Measurements from ENCODE around the gene SND1. TPM values are rescaled to one million over a fixed set of nuclear protein-coding genes. Genes with fewer than 3 reads are reported as not detected.

Gene SND1
- total RNA-seq, 1 experiment from 2014 or later: 106 TPM

DNA sequence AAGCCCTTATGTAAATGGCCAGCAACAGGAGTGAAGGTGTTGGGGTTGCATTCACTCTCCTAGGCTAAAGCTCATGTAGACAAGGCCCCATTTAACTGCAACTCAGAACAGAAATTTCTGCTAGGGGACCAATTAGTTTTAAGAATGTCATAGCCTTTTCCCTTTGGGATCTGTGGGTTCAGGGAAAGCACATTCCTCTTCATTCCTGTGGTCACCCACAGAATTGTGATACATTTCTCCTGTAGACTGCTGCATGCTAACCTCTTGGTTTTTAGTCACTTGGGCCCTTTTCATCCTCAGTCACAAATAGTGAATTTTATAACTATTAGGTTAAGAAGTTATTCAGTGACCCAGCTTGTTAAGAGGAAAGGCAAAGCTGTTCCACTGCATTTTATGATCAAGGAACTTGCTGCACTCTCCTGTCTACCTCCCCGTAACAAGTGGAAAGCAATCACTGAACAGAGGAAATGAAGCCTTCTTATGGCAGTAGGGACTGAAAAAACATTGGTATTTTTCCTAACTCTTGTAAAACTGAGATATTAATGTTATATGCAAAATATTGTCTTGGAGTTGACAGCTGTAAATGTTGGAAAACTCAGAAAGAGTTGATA, 124.9 kb downstream of the SND1 start:
- in situ Hi-C loops (cut with HindIII; ENCODE audit: low pct_unique_long_range_greater_than_20kb, low sequenced_read_pairs): no loop called here
- DNase-seq (ENCODE audit: low read depth): peak; percentile 10

DNA sequence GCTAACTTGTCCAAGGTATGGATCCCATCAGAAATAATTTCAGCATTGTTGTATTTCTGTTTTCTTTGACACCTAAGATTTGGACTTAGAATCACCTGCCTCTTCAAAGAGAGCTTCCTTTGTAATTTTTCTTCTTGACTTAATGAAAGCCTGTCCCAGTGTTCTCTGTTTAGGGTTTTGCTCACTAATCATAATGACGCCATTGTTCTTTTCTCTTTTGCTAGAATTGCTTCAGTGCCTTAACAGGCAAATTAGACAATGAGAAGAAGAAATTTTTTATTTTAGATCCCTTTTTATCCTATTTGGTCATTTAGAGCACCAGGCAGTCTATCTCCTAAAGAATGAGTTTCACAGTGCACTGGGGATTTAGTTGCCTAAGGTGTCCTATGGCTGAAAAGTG, 128.5 kb downstream of the SND1 start:
- in situ Hi-C loops (cut with HindIII; ENCODE audit: low pct_unique_long_range_greater_than_20kb, low sequenced_read_pairs): no loop called here
- DNase-seq (ENCODE audit: low read depth): no peak

DNA sequence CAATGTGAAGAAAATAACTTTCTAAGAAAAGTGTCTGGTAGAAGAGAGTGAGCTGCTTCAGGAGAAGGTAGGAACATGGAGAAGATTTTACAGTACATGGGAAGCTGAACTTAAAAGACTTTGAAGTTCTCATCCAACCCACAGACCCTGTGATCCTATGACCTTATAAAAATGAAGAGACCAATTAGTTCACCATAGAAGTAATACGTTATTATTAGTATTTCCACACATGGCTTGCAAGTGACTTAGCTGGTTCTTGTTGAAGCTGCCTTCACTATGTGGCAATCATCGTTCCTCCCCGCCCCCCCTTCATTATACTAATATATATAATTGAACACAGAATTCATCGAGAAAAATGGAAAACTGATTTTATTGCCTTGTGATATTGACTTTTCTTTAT, 129.1 kb downstream of the SND1 start:
- no peak for DNase-seq (ENCODE audit: low read depth)
- in situ Hi-C loops (cut with HindIII; ENCODE audit: low pct_unique_long_range_greater_than_20kb, low sequenced_read_pairs): no loop called here

DNA sequence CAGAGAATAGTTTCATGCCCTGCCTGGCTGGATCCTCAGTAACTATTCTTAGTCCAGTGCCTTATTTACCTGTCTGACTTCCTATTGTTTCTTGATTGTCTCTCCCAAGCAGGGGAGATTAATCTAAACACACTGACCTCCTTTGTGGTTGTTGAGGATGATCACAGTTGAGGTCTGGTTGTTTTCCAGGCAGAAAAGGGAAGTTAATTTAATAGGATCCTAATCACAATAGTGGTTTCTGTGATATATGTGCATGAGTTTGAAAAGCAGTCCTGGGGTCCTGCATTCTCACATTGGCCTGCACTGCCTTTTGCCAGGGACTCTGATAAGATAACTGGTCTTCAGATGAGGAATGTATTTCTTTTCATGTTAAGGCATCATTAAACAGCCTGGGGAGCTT, 130.1 kb downstream of the SND1 start:
- in situ Hi-C loops (cut with HindIII; ENCODE audit: low pct_unique_long_range_greater_than_20kb, low sequenced_read_pairs): no loop called here
- no peak for DNase-seq (ENCODE audit: low read depth)

DNA sequence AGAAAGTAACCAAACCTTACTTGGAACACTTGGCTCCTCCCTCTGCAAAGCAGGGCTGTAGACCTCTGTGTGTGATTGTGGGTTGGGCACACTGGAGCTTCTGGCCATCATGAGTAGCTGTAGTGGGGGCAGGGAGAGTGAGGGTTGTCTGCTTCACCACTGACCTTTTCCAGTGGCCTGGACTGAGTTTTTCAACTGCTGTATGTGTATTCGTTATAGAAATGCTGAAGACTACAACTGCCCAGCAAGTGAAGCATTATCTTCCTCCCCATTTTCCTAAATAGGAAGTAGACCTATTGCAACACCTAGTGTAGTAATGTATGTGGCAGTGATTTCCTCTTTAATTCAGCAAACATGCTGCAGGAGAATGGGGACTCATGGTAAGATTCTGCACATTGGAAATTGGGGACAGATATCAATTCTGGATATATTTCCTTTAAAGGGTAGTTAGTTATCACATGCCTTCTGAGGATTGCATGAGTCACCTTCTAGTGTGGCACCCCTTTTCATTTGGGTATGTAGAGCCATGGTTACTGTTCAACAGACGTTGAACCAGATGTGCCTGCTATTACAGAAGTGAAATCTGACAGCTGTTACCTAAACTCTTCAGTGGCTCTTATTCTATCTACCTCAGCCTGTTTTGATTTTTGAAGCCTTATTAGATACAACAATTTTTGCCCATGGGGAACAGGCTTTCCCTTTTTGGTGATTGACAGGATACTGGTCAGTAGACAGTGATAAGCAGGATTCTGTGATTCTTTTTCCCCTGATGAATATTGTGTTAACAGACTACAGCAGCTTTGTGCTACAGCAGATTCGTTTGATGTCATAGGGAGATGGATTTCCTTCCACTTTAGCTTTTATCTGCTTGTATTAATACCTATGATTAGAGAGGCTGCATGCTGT, 130.9 kb downstream of the SND1 start:
- in situ Hi-C loops (cut with HindIII; ENCODE audit: low pct_unique_long_range_greater_than_20kb, low sequenced_read_pairs): no loop called here
- no peak for DNase-seq (ENCODE audit: low read depth)

DNA sequence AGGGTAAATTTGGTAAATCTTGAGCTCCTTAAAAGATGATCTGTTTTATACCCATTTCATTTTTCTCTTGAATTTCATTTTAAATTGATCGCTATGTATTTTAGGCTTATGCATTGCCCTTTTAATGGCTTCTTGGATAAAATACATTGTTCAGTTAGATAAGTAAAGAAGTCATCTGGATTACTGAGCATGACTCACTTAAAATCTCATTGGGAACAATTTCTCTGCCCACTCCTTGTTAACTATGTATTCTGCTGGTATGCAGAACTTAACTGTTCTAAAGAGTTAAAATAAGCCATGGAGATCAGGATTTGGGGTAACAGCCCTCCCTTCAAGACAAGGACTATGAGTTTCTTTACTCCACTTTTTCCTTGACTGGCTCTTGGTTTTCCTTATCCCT, 134.2 kb downstream of the SND1 start:
- no peak for DNase-seq (ENCODE audit: low read depth)
- in situ Hi-C loops (cut with HindIII; ENCODE audit: low pct_unique_long_range_greater_than_20kb, low sequenced_read_pairs): no loop called here

DNA sequence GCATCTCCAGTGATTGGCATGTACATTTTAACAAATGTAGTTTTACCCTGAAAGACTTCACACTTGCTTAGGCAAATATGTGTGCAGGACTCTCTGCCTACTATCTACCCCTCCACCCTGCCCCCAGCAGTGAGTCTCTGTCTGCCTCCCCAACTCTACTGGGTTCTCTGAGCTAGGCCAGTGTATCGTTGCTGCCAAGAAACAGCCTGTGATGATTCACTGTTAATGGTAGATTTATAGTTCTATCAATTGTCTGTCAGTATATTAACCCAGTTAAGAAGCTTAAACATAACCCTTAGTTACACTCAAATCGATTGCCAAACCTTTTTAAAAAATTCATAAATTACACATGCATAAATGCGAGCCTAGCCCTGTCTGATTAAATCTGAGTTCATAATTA, 137.0 kb downstream of the SND1 start:
- in situ Hi-C loops (cut with HindIII; ENCODE audit: low pct_unique_long_range_greater_than_20kb, low sequenced_read_pairs): no loop called here
- DNase-seq (ENCODE audit: low read depth): no peak

DNA sequence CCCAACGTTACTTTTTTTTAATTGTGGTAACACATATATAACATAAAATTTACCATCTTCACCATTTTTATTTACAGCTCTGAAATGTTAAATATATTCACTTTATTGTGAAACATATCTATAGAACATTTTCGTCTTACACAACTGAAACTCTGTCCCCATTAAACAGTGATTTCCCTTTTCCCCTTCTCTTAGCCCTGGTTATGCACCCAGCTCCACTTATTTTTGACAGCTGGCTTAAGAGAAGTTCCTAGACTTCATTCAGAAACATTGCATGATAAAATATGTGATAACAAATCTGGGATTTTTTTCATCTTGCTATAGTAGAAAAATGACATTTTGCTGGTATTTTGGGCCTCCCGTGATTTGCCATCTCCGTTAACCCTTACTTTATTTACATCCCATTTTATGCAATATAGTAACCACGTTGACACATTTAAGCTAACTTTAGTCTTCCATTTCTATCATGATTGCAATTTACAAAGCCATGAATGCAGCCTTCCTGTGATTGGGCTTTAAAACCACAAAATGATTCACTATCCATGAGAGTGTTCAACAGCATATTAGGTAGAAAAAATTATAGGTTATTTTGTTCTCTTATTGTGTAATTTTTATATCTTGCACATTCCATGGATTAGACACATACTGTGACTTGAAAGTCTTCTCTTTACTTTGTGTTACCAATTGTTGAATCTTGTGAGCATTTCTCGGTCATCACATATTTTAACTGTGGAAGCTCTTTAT, 139.6 kb downstream of the SND1 start:
- no peak for DNase-seq (ENCODE audit: low read depth)
- in situ Hi-C loops (cut with HindIII; ENCODE audit: low pct_unique_long_range_greater_than_20kb, low sequenced_read_pairs): no loop called here

DNA sequence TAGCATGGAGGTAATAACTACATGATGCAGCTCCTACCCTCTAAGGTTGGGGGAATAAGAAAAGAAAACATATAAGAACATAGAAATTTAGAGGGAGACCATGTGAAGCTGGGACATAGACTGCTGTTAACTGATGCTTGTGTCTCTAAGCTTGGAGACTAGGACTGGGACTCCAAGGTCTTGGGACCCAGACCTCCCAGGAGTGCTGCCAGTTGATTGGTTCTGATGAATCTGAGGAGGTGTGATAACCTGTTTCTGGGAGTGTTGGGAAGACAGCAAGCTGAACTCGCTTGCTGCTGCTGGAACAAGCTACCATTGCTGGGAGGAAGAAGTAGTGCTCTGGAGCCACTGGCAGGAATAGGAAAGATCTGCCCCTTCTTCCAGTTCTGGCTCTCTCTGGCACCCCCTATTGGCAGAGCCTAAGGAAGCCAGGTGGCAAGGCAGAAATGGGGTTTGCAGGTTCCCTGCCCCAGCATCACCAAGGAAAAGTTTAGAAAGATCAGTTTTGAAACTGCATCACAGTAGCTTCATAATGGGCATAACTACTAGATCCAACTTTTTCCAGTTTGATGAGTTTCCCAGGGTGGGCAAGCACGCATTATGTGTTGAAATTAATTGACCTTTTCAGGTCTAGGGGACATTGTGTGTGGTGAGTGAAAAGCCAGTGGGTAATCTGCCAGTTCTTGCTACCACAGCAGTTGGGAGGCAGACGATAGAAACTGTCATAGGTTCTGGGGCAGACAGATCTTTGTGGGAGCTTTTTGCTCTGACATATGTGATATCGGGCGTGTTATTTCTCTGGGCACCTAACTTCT, 140.7 kb downstream of the SND1 start:
- DNase-seq (ENCODE audit: low read depth): no peak
- in situ Hi-C loops (cut with HindIII; ENCODE audit: low pct_unique_long_range_greater_than_20kb, low sequenced_read_pairs): no loop called here

DNA sequence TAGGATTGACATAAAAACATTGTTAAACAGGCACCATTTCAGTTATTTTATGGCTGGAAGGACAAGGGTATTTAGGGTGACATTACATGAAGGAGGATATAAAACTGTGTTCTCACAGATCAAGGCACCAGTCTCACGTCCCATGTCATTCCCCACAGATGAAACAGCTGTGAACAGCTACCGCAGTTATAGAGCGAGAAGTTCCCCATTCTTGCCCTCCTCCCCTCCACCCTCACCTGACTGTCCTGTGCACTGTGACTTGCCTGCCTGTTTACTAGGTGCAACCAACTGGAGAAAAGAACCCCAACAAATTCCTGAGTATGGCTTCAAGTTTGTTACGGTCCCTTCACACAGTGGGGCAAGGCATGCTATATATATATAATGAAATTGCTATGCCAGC, 141.6 kb downstream of the SND1 start:
- in situ Hi-C loops (cut with HindIII; ENCODE audit: low pct_unique_long_range_greater_than_20kb, low sequenced_read_pairs): no loop called here

DNA sequence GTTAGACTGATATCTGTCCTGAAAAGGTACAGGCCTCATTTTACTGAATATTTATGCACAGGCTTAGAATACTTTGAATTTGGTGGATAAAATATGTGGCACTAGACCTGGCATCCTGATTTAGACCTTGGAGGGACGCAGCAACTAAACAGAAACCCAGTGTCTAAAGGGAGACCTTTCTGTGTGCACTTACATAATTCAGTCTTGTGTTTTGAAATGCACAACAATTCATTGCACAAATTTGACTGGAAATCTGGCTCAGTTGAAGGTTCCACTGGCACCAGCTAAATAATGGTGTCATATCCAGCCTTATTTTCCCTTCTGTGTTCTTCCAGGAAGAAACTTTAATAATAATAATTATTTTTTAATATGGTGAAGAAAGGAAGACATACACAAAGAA, 142.1 kb downstream of the SND1 start:
- no peak for DNase-seq (ENCODE audit: low read depth)

More for the DNA sequence above, 141.6 kb downstream of the SND1 start:
- no peak for DNase-seq (ENCODE audit: low read depth)

DNA sequence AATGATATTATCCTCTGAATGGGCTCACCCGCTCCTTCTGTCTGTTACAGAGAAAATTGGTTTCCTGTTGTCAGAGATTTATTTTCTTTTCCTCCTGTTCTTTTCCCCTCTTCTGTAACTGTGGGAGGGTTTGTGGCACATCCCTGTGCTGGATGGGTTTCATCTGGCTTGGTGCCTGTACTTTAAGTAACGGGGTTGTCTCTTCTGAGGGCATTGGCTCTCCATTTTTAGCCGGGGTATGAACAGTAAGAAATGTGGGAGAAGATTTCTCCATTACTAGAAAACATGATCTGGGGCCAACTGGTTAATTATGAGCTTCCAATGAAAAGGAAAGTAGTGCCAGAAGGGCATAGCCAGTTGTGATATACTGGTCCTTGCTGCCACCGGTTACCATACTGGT, 142.6 kb downstream of the SND1 start:
- in situ Hi-C loops (cut with HindIII; ENCODE audit: low pct_unique_long_range_greater_than_20kb, low sequenced_read_pairs): no loop called here
- no peak for DNase-seq (ENCODE audit: low read depth)

More for the DNA sequence above, 142.1 kb downstream of the SND1 start:
- in situ Hi-C loops (cut with HindIII; ENCODE audit: low pct_unique_long_range_greater_than_20kb, low sequenced_read_pairs): no loop called here

DNA sequence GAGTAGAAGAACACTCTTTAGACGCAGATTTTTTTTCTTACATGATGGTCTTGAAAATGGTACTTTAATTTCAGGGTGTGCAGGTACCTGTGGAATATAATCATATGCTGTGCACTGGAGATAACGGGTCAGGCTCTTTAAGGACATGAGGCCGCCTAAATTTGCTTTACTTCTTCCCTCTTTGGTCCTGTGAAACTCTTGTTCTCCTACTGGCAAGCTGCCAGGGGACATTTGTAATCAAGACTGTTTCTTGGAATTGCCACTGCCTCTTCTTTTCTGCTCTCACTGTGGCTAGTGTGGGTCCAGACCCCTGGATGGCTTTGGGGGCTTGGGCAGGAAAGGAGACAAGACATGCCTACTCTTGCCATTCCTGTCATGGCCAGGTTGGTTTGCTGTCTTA, 146.0 kb downstream of the SND1 start:
- no peak for DNase-seq (ENCODE audit: low read depth)
- in situ Hi-C loops (cut with HindIII; ENCODE audit: low pct_unique_long_range_greater_than_20kb, low sequenced_read_pairs): no loop called here

DNA sequence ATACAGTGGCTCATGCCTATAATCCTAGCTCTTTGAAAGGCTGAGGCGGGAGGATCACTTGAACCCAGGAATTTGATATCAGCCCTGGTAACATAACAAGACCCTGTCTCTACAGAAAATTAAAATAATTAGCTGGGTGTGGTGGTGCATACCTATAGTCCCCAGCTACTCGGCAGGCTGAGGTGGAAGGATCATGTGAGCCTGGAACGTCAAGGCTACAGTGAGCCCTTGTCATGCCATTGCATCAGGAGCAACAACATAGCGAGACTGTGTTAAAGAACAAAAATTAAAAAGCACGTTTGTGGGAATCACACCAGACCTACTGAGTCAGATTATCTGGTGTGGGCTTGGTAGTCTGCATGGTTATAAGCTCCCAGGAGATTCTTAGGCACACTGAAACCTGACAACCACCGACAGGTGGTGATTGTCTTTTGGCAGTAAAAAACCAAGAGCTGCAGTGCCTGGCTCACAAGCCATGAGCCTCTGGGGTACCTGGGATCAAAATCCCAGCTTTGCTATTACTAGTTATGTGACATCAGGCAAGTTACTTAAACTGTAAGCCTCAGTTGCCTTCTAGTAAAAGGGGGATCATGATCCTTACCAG, 146.9 kb downstream of the SND1 start:
- in situ Hi-C loops (cut with HindIII; ENCODE audit: low pct_unique_long_range_greater_than_20kb, low sequenced_read_pairs): no loop called here
- DNase-seq (ENCODE audit: low read depth): no peak

DNA sequence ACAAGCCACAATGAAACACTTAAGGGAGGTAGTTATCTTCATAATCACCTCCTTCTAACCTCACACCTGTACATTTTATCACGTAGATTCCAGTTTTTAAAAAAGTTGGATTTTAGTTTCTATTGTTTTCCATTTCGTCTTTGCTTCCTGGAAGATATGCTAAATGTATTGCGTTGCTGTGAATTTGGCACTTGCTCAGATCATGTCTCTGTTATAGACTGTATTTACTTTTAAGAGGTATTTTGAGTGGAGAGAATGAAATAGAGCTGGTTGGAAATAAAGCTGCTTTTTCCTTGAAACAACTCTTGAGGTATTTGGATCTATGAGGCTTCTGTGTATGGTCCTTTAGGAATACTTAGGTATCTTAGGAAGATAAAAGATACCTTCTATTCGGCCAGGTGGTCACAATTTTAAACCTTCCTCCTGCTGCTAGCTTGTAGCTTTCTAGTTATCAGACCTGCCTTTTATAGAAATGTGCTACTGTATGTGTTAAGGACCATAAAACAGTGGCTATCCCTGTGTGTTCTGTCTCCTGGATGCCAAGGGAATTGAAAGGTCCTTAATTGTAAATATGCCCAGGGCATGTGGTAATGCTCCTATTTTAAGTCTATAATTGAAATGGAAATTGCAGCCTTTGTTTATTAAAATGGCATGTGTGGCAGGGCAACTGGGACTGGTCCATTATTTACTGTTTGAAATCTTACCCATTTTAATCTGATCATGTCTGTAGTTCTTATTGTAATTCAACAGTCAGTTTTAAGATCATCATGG, 147.7 kb downstream of the SND1 start:
- in situ Hi-C loops (cut with HindIII; ENCODE audit: low pct_unique_long_range_greater_than_20kb, low sequenced_read_pairs): no loop called here
- DNase-seq (ENCODE audit: low read depth): no peak

DNA sequence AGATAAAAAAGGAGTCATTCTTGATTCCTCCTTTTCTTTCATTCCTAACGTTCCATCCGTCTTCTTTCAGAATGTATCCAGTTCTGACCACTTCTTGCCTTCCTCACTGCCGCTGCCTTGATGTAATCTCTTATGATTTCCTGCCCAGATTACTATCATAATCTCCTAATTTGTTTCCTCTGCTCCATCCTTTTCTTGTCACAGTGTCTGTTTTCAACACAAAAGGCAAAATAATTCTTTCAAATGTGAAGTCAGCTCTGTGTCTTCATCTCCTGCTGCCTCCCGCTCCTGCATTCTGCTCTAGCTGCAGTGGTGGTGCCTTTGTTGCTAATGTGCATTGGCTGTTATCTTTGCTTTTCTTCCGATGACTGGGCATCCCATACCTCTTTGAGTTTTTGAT, 150.9 kb downstream of the SND1 start:
- in situ Hi-C loops (cut with HindIII; ENCODE audit: low pct_unique_long_range_greater_than_20kb, low sequenced_read_pairs): no loop called here
- DNase-seq (ENCODE audit: low read depth): no peak

DNA sequence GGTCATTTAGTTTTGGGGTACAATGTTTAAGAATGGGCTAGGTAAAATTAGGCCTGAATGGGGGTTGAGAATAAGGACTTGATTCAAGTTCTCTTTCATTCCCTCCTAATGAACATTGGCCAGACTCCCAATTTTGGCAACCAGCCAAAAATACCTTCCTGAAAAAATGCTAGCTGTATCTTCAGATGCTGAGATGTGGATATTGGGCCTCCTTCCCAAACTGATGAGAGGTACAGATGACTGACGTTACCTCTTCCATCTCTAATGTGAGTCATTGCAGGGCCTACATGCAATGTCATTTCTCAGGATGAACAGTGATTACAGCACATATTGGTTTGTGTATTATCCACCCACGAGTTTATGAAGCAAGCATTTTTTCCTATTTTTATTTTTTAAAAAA, 151.6 kb downstream of the SND1 start:
- DNase-seq (ENCODE audit: low read depth): no peak
- in situ Hi-C loops (cut with HindIII; ENCODE audit: low pct_unique_long_range_greater_than_20kb, low sequenced_read_pairs): no loop called here

Measured in Caki2 (cell line).